A549 (cell line): ENCODE data around the gene SPECC1.

Experiments
- CHD2 ChIP-seq: fragments of 150-350 bp; IDR thresholded peaks from 2 replicates; pipeline ENCODE4 v1.6.1; 2014; ENCODE audit warnings: low read length; ENCODE audit not compliant: partially characterized antibody
- CTCF ChIP-seq: fragments of >200 bp; sonication (Bioruptor Twin); formaldehyde crosslinking; IDR thresholded peaks from 3 replicates; pipeline ENCODE4 v1.5.1; 2016
- EP300 ChIP-seq, 2 experiments: fragments of >200 bp; sonication (Bioruptor Twin); formaldehyde crosslinking; IDR thresholded peaks; 2 replicates in 1 of 2; 3 replicates in 1 of 2; pipeline ENCODE4 v1.6.1; 2016 to 2017
- FOSB ChIP-seq: fragments of 250-450 bp; sonication (Bioruptor Pico); IDR thresholded peaks from 2 replicates; pipeline ENCODE4 v1.5.0; 2020; ENCODE audit warnings: mild to moderate bottlenecking, moderate library complexity
- HOXB5 ChIP-seq: fragments of 250-450 bp; sonication (Bioruptor Pico); IDR thresholded peaks from 2 replicates; pipeline ENCODE4 v1.5.0; 2020; ENCODE audit warnings: mild to moderate bottlenecking, moderate library complexity
- JUN ChIP-seq, 2 experiments: fragments of >200 bp; sonication (Bioruptor Twin); formaldehyde crosslinking; IDR thresholded peaks; 2 replicates in 1 of 2; 3 replicates in 1 of 2; pipeline ENCODE4 v1.6.1; 2016 to 2017
- KDM1A ChIP-seq: fragments of 200-600 bp; sonication (generic); IDR thresholded peaks from 2 replicates; pipeline ENCODE4 v1.6.1; 2016; ENCODE audit warnings: low read depth, mild to moderate bottlenecking
- MAFK ChIP-seq: fragments of 450-650 bp; IDR thresholded peaks from 2 replicates; pipeline ENCODE4 v1.6.1; 2014; ENCODE audit not compliant: partially characterized antibody
- NFE2L2 ChIP-seq: fragments of 150-350 bp; conservative IDR thresholded peaks from 2 replicates; pipeline ENCODE4 v1.6.1; 2014; ENCODE audit warnings: low read length
- POLR2A ChIP-seq: IDR thresholded peaks from 2 replicates; pipeline ENCODE4 v1.6.1; 2012; ENCODE audit warnings: mild to moderate bottlenecking, low read length
- REST ChIP-seq: fragments of 200-600 bp; sonication (generic); IDR thresholded peaks from 2 replicates; pipeline ENCODE4 v1.6.1; 2016; ENCODE audit warnings: antibody characterized with exemption, mild to moderate bottlenecking, moderate library complexity
- RFX5 ChIP-seq: fragments of 450-650 bp; IDR thresholded peaks from 2 replicates; pipeline ENCODE4 v1.7.1; 2014; ENCODE audit warnings: antibody characterized with exemption, mild to moderate bottlenecking, moderate library complexity
- SMC3 ChIP-seq: fragments of >200 bp; sonication (Bioruptor Twin); formaldehyde crosslinking; IDR thresholded peaks from 3 replicates; pipeline ENCODE4 v1.6.1; 2018; ENCODE audit warnings: inconsistent platforms

- TF ChIP-seq REST, result no peak
- TF ChIP-seq CTCF, result peak; percentile 97
- peak; percentile 94 for TF ChIP-seq SMC3
- TF ChIP-seq HOXB5 (CRISPR knock-in tag), result 0 out of 2 replicates have a peak, but pooled peaks have one; percentile 26
- TF ChIP-seq POLR2A, result no peak
- TF ChIP-seq FOSB (CRISPR knock-in tag), result no peak
- no peak for TF ChIP-seq NFE2L2
- TF ChIP-seq JUN (IDR thresholded peaks at IDR 0.05), result peak in 1 of 2 experiments; percentile 47; a peak in 2 of 5 replicates
- no peak for TF ChIP-seq RFX5
- no peak for TF ChIP-seq KDM1A
- no peak for TF ChIP-seq EP300 (IDR thresholded peaks at IDR 0.05)
- TF ChIP-seq CHD2, result no peak
- no peak for TF ChIP-seq MAFK
Observed at GRCh38 chr17:19992803-19993713, 16.1 kb upstream of the SPECC1 start.
